KMS-11 (cell line): ENCODE results near the gene COL13A1.

Experiments used
- H2AFZ ChIP-seq: fragments of 200-600 bp; sonication (generic); 2 replicates; pipeline ENCODE4 v1.6.1; 2016; ENCODE audit warnings: antibody characterized with exemption, mixed run types, low read depth
- H3K27ac ChIP-seq: fragments of 200-600 bp; sonication (generic); 2 replicates; pipeline ENCODE4 v1.6.1; 2016; ENCODE audit warnings: mild to moderate bottlenecking, mixed run types
- H3K27me3 ChIP-seq: fragments of 200-600 bp; sonication (generic); 2 replicates; pipeline ENCODE4 v1.6.1; 2017; ENCODE audit warnings: mild to moderate bottlenecking, low read depth, mixed run types, moderate library complexity; ENCODE audit not compliant: insufficient read depth
- H3K36me3 ChIP-seq: fragments of 200-600 bp; sonication (generic); 2 replicates; pipeline ENCODE4 v1.6.1; 2017; ENCODE audit warnings: mild to moderate bottlenecking, mixed run types; ENCODE audit not compliant: insufficient read depth
- H3K4me1 ChIP-seq: fragments of 200-600 bp; sonication (generic); 2 replicates; pipeline ENCODE4 v1.6.1; 2016; ENCODE audit warnings: mild to moderate bottlenecking, low read depth, mixed run types; ENCODE audit not compliant: poor library complexity, severe bottlenecking
- H3K4me2 ChIP-seq: fragments of 200-600 bp; sonication (generic); 2 replicates; pipeline ENCODE4 v1.7.0; 2016; ENCODE audit warnings: mild to moderate bottlenecking, mixed run types
- H3K4me3 ChIP-seq: fragments of 200-600 bp; sonication (generic); IDR thresholded peaks from 2 replicates; pipeline ENCODE4 v1.6.1; 2017; ENCODE audit warnings: low read depth, low read length, mixed read lengths; ENCODE audit not compliant: insufficient read depth
- H3K79me2 ChIP-seq: fragments of 200-600 bp; sonication (generic); 2 replicates; pipeline ENCODE4 v1.6.1; 2016; ENCODE audit warnings: low read depth, mixed run types; ENCODE audit not compliant: insufficient read depth
- H3K9ac ChIP-seq: fragments of 200-600 bp; sonication (generic); 2 replicates; pipeline ENCODE4 v1.6.1; 2016; ENCODE audit warnings: mild to moderate bottlenecking, mixed run types
- H4K20me1 ChIP-seq: fragments of 200-600 bp; sonication (generic); 2 replicates; pipeline ENCODE4 v1.6.1; 2016; ENCODE audit warnings: mild to moderate bottlenecking, mixed run types; ENCODE audit not compliant: insufficient read depth
- CTCF ChIP-seq: fragments of 200-600 bp; sonication (generic); conservative IDR thresholded peaks from 2 replicates; pipeline ENCODE4 v1.6.1; 2017; ENCODE audit warnings: low read depth, mild to moderate bottlenecking, antibody characterized with exemption, low read length, moderate library complexity, mixed read lengths

Gene COL13A1

GRCh38 chr10:69820817-69821216 is 19.1 kb downstream of the COL13A1 start:
- Histone ChIP-seq H3K4me2 (no peak overlapping the region), H4K20me1 (no peaks in the 10 kb centered on the region), H3K27me3 (peaks cover 23% of the 10 kb centered on the region; the same call in 1 of the 2 replicates), H3K4me3 (no peak overlapping the region), H3K36me3 (no peaks in the 10 kb centered on the region), H3K9ac (no peak overlapping the region), H3K4me1 (no peaks in the 10 kb centered on the region), H2AFZ (no peak overlapping the region), H3K79me2 (no peaks in the 10 kb centered on the region), H3K27ac (no peak overlapping the region)
- TF ChIP-seq CTCF = no peak

- H3K27ac ChIP-seq = no peak overlapping the region
- no peak for TF ChIP-seq CTCF
- no peak overlapping the region for H3K4me2 ChIP-seq
- H3K79me2 ChIP-seq = no peaks in the 10 kb centered on the region
- no peaks in the 10 kb centered on the region for H3K4me1 ChIP-seq
- H2AFZ ChIP-seq = no peak overlapping the region
- H4K20me1 ChIP-seq = no peaks in the 10 kb centered on the region
- H3K27me3 ChIP-seq = peaks cover 34% of the 10 kb centered on the region; the same call in 1 of the 2 replicates
- H3K9ac ChIP-seq = no peak overlapping the region
- no peak overlapping the region for H3K4me3 ChIP-seq
- H3K36me3 ChIP-seq = no peaks in the 10 kb centered on the region
Observed at GRCh38 chr10:69825604-69826003, 23.9 kb downstream of the COL13A1 start.

- Histone ChIP-seq H3K27ac (no peak overlapping the region), H3K4me3 (no peak overlapping the region), H2AFZ (no peak overlapping the region), H3K4me1 (no peaks in the 10 kb centered on the region), H3K36me3 (no peaks in the 10 kb centered on the region), H3K4me2 (no peak overlapping the region), H3K27me3 (peaks cover 35% of the 10 kb centered on the region; the same call in 1 of the 2 replicates), H3K79me2 (no peaks in the 10 kb centered on the region), H3K9ac (no peak overlapping the region), H4K20me1 (no peaks in the 10 kb centered on the region)
- TF ChIP-seq CTCF = no peak
Observed at GRCh38 chr10:69826094-69826493, 24.4 kb downstream of the COL13A1 start.

GRCh38 chr10:69826789-69827554 is 25.3 kb downstream of the COL13A1 start:
- no peak overlapping the region for H3K9ac ChIP-seq
- no peaks in the 10 kb centered on the region for H3K79me2 ChIP-seq
- no peaks in the 10 kb centered on the region for H3K36me3 ChIP-seq
- H3K4me3 ChIP-seq = no peak overlapping the region
- no peaks in the 10 kb centered on the region for H3K4me1 ChIP-seq
- H2AFZ ChIP-seq = no peak overlapping the region
- H3K27me3 ChIP-seq = peaks cover 38% of the 10 kb centered on the region; the same call in 1 of the 2 replicates
- H3K27ac ChIP-seq = no peak overlapping the region
- no peak for TF ChIP-seq CTCF
- no peak overlapping the region for H3K4me2 ChIP-seq
- H4K20me1 ChIP-seq = no peaks in the 10 kb centered on the region
